ENCODE results near the gene PANK4. TPM values are rescaled to one million over a fixed set of nuclear protein-coding genes. Genes with fewer than 3 reads are reported as not detected.
A peak's percentile ranks its signal among the peaks of the same experiment; 100 is the strongest.

The PANK4 gene
- polyA plus RNA-seq, 3 donors from 2014 or later = 9.1 to 23.3 (median 9.8) TPM

DNA sequence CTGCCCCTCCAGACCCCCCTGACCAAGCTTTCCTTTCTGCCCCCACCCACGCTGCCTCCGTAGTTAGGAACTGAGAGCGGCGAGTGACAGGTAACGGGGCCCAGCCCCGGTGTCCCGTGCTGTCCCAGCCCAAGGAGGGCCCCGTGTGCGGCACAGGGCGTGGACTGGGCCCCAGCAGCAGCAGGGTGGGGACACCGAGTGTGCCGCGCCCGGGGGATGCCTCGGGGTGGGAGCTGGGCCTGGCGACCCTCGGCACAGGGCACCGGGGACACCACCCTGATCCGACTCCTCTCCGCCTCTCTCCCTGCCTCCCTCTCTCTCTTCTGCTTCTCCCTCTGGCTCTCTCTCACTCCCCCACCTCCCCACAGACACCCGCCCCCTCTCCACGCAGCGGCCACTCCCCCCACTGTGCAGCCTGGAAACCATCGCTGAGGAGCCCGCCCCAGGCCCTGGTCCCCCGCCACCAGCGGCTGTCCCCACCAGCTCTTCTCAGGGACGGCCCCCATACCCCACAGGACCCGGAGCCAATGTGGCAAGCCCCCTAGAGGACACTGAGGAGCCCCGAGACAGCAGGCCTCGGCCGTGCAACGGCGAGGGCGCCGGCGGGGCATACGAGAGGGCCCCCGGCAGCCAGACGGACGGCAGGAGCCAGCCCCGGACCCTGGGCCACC is 22.7 kb downstream of the PANK4 start:
- no peak overlapping the region for H3K27ac Mint-ChIP-seq
- no peak for DNase-seq
- H3K4me3 Mint-ChIP-seq = no peak overlapping the region

DNA sequence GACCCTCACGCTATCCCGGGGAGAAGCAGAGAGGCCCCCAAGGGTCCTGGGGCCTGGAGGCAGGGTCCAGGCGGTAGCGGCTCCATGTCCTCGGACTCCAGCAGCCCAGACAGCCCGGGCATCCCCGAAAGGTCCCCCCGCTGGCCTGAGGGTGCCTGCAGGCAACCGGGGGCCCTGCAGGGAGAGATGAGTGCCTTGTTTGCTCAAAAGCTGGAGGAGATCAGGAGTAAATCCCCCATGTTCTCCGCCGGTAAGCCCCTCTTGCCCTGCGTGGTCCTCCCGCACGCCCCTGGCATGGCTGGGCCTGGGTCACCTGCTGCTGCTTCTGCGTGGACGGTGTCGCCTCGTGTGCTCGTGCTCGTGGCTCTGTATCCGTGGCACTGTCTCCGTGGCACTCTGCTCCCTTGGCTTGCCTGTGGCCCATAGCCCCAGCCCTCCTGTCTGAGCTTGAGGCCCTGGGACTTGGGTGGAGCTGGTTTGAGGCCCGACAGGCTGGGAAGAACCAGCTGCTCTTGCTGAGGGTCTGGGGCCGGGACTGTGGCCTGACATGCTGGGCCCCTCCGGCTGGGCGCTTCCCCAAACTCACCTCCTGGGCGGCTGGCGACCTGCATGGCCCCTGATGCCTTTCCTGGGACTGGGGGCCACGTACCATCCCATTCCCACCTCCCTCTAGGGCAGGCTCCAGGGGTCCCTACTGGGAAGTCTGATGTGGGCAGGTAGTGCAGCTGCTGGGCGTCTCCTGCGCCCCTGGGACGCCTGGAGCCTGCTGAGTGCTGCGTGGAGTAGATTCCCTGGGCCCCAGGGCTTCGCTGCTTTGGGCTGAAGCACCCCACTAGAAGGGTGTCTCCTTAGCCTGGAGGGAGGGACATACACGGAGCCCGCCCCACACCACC is 23.5 kb downstream of the PANK4 start:
- Mint-ChIP-seq H3K9me3 (no peaks in the 10 kb centered on the region), H3K36me3 (no peaks in the 10 kb centered on the region), H3K4me3 (no peak overlapping the region), H3K27me3 (ENCODE audit: low read depth in 3 of 3) (no peaks in the 10 kb centered on the region), H3K4me1 (peaks cover 16 to 22% of the 10 kb centered on the region in 2 donors), H3K27ac (no peak overlapping the region)
- no peak for DNase-seq

More for the DNA sequence above, 22.7 kb downstream of the PANK4 start:
- Mint-ChIP-seq H3K9me3 (no peaks in the 10 kb centered on the region), H3K27me3 (ENCODE audit: low read depth in 3 of 3) (no peaks in the 10 kb centered on the region), H3K4me1 (peaks cover 16 to 20% of the 10 kb centered on the region in 2 donors), H3K36me3 (peaks cover 0 to 3% (median 0%) of the 10 kb centered on the region in 3 donors)

DNA sequence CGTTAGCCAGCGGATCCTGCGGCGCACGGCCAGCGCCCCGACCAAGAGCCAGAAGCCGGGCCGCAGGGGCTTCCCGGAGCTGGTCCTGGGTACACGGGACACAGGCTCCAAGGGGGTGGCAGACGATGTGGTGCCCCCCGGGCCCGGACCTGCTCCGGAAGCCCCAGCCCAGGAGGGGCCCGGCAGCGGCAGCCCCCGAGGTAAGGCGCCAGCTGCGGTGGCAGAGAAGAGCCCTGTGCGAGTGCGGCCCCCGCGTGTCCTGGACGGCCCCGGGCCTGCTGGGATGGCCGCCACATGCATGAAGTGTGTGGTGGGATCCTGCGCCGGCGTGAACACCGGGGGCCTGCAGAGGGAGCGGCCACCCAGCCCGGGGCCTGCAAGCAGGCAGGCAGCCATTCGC is 24.2 kb downstream of the PANK4 start:
- Mint-ChIP-seq H3K36me3 (no peaks in the 10 kb centered on the region), H3K27me3 (ENCODE audit: low read depth in 3 of 3) (no peaks in the 10 kb centered on the region), H3K27ac (no peak overlapping the region), H3K4me3 (no peak overlapping the region), H3K4me1 (peaks cover 16 to 23% of the 10 kb centered on the region in 2 donors), H3K9me3 (no peaks in the 10 kb centered on the region)
- DNase-seq = no peak

DNA sequence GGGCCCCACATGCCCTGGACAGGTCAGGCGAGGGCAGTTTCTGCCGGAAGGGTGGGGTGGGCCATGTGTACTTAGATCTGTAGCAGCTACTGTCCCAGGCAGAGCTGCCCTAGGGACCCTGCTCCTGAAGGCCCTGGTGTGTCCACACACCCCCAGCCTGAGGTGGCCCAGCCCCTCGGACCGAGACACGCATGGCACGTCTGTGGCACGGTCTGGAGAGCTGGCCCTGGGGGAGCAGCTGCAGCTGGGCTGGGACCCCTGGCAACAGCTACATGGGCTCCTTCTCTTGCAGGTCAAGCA is 24.6 kb downstream of the PANK4 start:
- H3K9me3 Mint-ChIP-seq = no peaks in the 10 kb centered on the region
- no peak for DNase-seq
- H3K27ac Mint-ChIP-seq = no peak overlapping the region
- H3K36me3 Mint-ChIP-seq = no peaks in the 10 kb centered on the region
- H3K4me3 Mint-ChIP-seq = no peak overlapping the region
- H3K27me3 Mint-ChIP-seq (ENCODE audit: low read depth in 3 of 3) = no peaks in the 10 kb centered on the region
- peaks cover 19 to 27% of the 10 kb centered on the region in 2 donors for H3K4me1 Mint-ChIP-seq

DNA sequence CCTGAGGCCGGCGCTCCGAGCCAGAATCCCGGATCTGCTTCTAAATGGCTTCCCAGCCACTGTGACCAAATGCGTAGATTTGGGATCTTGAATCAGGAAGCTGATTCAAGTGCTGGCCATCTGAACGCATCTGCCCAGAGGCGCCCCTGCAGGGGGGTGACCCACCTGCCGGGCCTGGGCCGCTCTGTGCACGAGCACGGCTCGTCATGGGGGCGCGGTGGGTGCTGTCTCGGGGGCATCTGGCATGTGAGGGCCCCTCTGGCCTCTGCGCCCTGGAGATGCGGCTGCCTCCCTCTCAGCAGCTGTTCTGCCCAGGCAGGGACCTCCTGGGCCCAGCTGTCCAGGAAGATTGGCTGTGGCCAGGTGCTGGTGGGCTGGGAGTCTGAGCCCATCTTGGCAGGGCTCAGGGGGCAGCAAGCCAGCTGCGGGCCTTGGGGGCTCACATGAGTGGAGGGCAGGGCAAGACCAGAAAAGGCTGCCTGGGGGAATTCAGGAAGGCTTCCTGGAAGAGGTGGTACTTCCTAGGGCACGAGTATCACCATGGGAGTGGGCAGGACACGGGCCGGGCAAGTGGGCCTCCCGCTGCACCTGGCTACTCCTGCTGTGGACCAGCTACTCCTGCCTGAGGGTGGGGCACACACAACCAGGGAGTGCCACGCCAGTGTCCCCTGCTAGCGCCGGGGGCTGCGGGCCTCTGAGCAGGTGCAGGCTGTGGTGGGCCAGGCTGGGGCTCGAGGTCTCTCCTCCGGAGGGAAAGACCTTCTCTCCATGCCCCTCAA is 25.2 kb downstream of the PANK4 start:
- Mint-ChIP-seq H3K9me3 (no peaks in the 10 kb centered on the region), H3K4me3 (no peak overlapping the region), H3K27me3 (ENCODE audit: low read depth in 3 of 3) (no peaks in the 10 kb centered on the region), H3K27ac (no peak overlapping the region), H3K36me3 (no peaks in the 10 kb centered on the region), H3K4me1 (peaks cover 25 to 32% of the 10 kb centered on the region in 2 donors)
- DNase-seq = no peak

DNA sequence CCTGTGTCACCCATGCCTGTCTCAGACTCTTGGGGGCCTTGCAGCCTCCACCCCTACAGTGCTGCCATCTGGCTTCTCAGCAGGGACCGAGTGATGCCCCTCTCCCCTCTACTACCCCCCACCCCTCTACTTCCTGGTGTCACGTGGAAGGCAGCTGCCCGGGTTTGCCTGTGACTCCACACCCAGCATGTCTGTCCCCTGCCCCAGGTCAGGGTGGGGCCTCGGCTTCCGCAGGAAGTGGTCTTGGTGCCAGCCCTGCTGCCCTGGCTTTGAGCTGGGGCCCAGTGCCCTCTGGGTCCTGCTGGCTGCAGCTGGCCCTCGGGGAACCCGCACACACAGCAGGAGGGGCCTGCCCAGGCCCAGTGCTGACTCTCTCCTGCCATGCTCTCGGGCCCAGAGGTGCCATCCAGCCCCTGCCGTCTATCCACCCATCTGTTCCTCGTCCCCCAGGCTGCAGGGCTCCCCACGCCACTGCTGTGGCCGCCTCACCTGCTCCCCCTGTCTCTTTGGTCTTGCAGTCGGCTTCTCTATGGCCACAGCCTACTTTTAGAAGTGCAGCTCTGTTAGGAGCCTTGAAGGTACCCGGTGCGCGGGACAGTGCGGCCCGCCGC is 26.3 kb downstream of the PANK4 start:
- DNase-seq = peak; percentile 45 to 58 (median 56)
- H3K27me3 Mint-ChIP-seq (ENCODE audit: low read depth in 3 of 3) = no peaks in the 10 kb centered on the region
- H3K4me1 Mint-ChIP-seq = peaks cover 28 to 38% of the 10 kb centered on the region in 2 donors
- peak overlapping the region; percentile 62 to 84 (median 76) for H3K27ac Mint-ChIP-seq
- H3K36me3 Mint-ChIP-seq = no peaks in the 10 kb centered on the region
- no peaks in the 10 kb centered on the region for H3K9me3 Mint-ChIP-seq
- peak overlapping the region; percentile 24 to 77 (median 60) for H3K4me3 Mint-ChIP-seq

DNA sequence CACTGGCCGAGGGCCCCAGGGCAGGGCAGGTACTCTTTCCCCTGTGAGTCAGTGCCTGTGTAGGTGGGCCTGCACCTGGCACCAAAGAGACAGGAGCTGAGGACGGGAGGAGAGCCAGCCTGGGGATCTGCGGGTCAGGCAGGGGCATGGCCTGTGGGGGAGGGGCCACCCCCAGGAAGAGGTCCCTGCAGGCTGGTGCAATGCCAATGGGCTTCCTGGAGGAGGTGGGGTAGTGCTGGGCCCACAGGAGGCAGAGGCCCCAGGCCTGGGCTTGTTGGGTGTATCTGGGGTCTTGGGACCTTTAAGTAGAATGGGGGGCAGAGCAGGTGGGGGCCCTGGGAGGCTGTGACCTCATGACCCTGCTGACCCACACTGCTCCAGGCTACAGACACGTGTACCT is 27.1 kb downstream of the PANK4 start:
- DNase-seq = no peak
- Mint-ChIP-seq H3K27ac (peak overlapping the region in 5 of 6 donors; percentile 24 to 79 (median 37)), H3K27me3 (ENCODE audit: low read depth in 3 of 3) (no peaks in the 10 kb centered on the region), H3K4me3 (peak overlapping the region in 3 of 5 donors; percentile 3 to 73 (median 18)), H3K4me1 (peaks cover 30 to 39% of the 10 kb centered on the region in 2 donors), H3K9me3 (no peaks in the 10 kb centered on the region), H3K36me3 (no peaks in the 10 kb centered on the region)

DNA sequence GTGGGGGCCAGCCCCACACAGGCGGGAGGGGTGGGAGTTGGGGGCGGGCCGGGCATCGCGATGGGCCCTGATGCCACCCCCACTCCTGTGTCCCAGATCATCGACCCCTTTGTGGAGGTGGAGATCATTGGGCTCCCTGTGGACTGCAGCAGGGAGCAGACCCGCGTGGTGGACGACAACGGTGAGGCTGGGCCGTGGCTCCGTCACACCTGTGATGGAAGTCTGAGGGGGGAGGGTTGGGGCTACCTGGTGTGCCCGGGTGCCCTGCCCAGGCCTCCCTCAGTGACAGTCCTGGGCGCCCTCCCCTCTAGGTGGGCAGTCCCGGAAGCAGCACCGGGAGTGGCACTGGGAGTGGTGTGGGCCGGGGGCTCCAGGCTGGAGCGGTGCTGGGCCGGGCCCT is 27.7 kb downstream of the PANK4 start:
- DNase-seq = no peak
- no peaks in the 10 kb centered on the region for H3K36me3 Mint-ChIP-seq
- H3K4me1 Mint-ChIP-seq = peaks cover 36 to 45% of the 10 kb centered on the region in 2 donors
- no peaks in the 10 kb centered on the region for H3K27me3 Mint-ChIP-seq (ENCODE audit: low read depth in 3 of 3)
- no peaks in the 10 kb centered on the region for H3K9me3 Mint-ChIP-seq
- no peak overlapping the region for H3K27ac Mint-ChIP-seq
- H3K4me3 Mint-ChIP-seq = no peak overlapping the region

DNA sequence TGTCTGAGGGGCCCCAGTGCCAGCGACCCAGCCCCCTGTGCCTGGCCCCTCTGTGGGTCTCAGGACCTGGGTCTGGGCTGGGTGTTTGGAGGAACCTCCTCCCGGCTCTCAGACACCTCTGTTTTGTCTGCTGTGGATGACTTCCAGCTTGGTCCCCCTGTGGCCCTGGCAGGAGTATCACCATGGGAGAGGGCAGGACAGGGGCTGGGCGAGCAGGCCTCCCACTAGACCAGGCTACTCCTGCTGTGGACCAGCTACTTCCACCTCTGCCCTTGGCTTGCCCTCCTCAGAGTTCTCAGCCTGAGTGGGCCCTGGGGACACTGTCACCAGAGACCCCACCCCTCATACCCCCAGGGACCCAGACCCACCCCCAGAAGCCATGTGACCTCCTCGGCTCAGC is 28.5 kb downstream of the PANK4 start:
- no peak for DNase-seq
- Mint-ChIP-seq H3K36me3 (no peaks in the 10 kb centered on the region), H3K9me3 (no peaks in the 10 kb centered on the region), H3K27ac (peak overlapping the region in 1 of 6 donors; percentile 7), H3K4me1 (peaks cover 43 to 53% of the 10 kb centered on the region in 2 donors), H3K4me3 (no peak overlapping the region), H3K27me3 (ENCODE audit: low read depth in 3 of 3) (peaks cover 0 to 2% (median 0%) of the 10 kb centered on the region in 3 donors)

DNA sequence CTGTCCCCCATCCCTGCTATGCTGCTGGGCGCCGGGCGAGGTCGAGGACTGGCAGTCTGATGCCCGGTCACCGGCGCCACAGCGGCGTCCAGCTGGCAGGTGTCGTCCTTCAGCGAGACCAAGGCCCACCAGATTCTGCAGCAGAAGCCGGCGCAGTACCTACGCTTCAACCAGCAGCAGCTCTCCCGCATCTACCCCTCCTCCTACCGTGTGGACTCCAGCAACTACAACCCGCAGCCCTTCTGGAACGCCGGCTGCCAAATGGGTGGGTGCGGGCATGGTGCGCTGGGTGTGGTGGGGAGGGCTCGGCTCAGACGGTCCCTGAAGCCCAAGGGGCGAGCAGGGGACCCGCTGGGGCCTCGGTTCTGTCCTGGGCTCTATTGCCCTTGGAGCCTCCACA is 29.6 kb downstream of the PANK4 start:
- Mint-ChIP-seq H3K27me3 (ENCODE audit: low read depth in 3 of 3) (peaks cover 0 to 2% (median 0%) of the 10 kb centered on the region in 3 donors), H3K4me1 (peaks cover 44 to 53% of the 10 kb centered on the region in 2 donors), H3K9me3 (no peaks in the 10 kb centered on the region), H3K36me3 (no peaks in the 10 kb centered on the region), H3K4me3 (peak overlapping the region in 1 of 5 donors; percentile 17), H3K27ac (peak overlapping the region in 5 of 6 donors; percentile 12 to 88 (median 60))
- no peak for DNase-seq

DNA sequence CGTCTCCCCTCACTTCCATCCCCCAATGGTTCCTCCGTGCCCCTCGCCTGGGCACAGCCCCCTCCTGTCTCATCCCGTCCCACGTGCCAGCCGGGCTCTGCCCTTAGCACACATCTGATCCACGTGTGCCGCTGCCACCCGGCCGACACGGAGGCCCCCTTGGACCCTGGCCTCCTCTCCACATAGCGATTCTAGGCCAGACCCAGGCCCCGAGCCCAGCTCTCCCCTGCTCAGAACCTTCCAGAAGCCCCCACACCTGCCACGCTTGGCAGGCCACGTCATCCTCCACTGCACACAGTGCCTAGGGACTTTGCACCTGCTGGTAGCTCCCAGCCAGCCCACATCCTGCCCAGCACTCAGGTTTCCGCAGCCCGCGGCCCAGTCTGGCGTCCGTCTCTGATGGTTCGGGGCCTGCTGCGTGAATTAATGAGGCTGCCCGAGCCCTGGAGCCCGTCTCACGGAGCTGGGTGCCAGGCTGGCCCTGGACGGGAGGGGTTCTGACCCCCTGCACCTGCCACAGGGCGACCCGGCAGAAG is 30.2 kb downstream of the PANK4 start:
- Mint-ChIP-seq H3K9me3 (no peaks in the 10 kb centered on the region), H3K27me3 (ENCODE audit: low read depth in 3 of 3) (peaks cover 0 to 2% (median 0%) of the 10 kb centered on the region in 3 donors), H3K4me1 (peaks cover 44 to 51% of the 10 kb centered on the region in 2 donors), H3K27ac (peak overlapping the region; percentile 29 to 88 (median 70)), H3K4me3 (peak overlapping the region in 3 of 5 donors; percentile 23 to 36 (median 35)), H3K36me3 (peaks cover 0 to 4% (median 2%) of the 10 kb centered on the region in 3 donors)
- DNase-seq = peak; percentile 54 to 58 (median 57)

DNA sequence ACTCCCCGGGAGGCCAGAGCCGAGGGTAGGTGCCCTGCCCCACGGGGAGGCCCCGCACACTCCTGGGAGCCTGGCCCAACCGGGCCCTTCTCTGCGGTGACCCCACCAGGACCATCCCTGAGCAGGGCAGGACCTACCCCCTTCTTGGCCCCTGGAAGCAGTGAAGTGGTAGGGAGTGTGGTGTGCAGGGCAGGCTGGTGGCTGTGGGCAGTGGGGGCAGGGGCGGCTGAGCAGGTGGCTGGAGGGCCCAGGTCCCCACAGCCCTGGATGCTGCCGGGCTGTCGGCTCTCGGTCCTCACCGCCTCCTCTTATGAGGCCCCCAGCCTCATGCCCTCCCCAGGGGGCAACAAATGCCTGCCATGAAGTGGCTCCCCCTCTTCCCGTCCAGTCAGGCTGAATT is 30.9 kb downstream of the PANK4 start:
- peak overlapping the region in 3 of 6 donors; percentile 45 to 88 (median 79) for H3K27ac Mint-ChIP-seq
- DNase-seq = no peak
- peaks cover 0 to 2% (median 0%) of the 10 kb centered on the region in 3 donors for H3K27me3 Mint-ChIP-seq (ENCODE audit: low read depth in 3 of 3)
- H3K9me3 Mint-ChIP-seq = no peaks in the 10 kb centered on the region
- H3K36me3 Mint-ChIP-seq = peaks cover 0 to 5% (median 3%) of the 10 kb centered on the region in 3 donors
- peaks cover 43 to 48% of the 10 kb centered on the region in 2 donors for H3K4me1 Mint-ChIP-seq
- H3K4me3 Mint-ChIP-seq = no peak overlapping the region

DNA sequence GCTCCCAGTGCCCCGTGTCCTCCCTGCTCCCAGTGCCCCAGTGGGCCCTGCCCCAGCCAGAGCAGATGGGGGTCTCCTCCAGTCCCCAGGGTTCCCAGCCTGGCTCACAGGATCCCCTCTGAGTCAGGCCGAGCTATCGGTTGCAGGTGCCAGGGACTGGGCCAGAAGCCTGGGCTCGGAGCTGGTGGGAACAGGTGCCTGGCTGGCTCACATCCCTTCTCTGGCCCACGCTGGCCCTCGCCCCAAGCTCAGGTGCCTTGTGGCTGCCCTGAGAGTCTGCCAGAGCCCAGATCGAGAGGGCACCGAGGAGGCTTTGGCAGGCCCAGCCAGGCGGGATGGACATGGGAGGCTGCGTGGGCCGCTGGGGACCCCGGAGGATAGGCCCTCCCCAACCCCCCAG is 31.4 kb downstream of the PANK4 start:
- no peak overlapping the region for H3K27ac Mint-ChIP-seq
- DNase-seq = no peak
- H3K27me3 Mint-ChIP-seq (ENCODE audit: low read depth in 3 of 3) = peaks cover 0 to 4% (median 0%) of the 10 kb centered on the region in 3 donors
- H3K4me3 Mint-ChIP-seq = no peak overlapping the region
- H3K9me3 Mint-ChIP-seq = no peaks in the 10 kb centered on the region
- peaks cover 0 to 5% (median 3%) of the 10 kb centered on the region in 3 donors for H3K36me3 Mint-ChIP-seq
- H3K4me1 Mint-ChIP-seq = peaks cover 38 to 43% of the 10 kb centered on the region in 2 donors
